ENCODE measurements around the gene DUSP28.

Gene DUSP28

GRCh38 chr2:240573516-240574385 is 13.6 kb downstream of the DUSP28 start:
- FAIRE-seq = no peak

DNA sequence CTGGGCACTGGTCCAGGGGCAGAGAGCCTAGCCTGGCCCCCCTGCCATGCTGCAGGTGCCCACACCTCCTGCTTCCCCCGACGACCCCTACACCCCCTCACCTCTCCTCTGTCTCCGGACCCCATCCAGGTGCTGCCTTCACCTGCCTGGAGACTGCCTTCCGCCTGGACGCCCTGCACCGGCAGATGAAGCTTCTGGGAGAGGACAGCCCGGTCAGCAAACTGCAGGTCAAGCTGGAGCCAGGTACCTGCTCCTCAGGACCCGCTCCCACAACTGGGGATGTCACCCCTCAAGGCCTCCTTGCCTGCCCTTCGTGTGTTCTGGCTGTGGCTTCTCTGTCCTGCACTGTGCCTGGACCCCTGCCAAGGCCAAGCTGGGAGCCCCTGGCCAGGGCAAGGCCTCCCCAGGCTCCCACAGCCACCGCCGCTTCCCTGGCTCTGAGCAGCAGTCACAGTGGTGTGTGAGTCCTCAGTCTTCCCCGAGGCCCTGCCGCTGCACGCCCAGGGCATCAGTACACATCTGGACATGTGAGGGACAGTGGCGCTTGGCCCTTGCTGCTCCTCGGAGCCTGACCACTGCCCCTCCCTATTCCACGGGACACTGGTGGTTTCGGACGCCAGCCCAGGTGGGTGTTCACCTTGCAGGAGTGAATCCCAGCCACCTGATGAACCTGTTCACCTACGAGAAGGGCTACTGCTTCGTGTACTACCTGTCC is 14.4 kb downstream of the DUSP28 start:
- FAIRE-seq = no peak

- FAIRE-seq = no peak
These were observed 15.2 kb downstream of the DUSP28 start for GRCh38 chr2:240575101-240575965.

- FAIRE-seq = no peak
These were observed 15.9 kb downstream of the DUSP28 start for GRCh38 chr2:240576036-240576435.

DNA sequence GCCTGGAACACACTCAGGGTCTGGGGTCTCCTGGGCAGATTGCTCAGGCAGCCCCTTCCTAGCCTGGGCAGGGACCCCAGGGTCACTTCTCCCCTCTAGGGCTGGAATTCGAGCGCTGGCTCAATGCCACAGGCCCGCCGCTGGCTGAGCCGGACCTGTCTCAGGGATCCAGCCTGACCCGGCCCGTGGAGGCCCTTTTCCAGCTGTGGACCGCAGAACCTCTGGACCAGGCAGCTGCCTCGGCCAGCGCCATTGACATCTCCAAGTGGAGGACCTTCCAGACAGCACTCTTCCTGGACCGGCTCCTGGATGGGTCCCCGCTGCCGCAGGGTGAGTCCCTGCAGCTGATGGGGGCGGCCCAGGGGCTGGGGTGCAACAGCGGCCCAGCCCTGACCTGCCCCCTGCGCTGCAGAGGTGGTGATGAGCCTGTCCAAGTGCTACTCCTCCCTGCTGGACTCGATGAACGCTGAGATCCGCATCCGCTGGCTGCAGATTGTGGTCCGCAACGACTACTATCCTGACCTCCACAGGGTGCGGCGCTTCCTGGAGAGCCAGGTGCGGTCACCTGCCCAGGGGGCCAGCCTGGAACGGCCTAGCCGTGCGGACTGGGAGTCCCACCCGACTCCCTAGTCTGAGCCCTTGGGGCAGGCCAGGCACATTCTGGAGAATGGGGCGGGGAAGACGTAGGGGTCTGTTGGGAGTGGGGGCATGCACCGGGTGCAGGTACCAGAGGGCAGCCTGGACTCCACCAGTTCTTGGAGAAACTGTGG is 16.5 kb downstream of the DUSP28 start:
- FAIRE-seq = no peak

DNA sequence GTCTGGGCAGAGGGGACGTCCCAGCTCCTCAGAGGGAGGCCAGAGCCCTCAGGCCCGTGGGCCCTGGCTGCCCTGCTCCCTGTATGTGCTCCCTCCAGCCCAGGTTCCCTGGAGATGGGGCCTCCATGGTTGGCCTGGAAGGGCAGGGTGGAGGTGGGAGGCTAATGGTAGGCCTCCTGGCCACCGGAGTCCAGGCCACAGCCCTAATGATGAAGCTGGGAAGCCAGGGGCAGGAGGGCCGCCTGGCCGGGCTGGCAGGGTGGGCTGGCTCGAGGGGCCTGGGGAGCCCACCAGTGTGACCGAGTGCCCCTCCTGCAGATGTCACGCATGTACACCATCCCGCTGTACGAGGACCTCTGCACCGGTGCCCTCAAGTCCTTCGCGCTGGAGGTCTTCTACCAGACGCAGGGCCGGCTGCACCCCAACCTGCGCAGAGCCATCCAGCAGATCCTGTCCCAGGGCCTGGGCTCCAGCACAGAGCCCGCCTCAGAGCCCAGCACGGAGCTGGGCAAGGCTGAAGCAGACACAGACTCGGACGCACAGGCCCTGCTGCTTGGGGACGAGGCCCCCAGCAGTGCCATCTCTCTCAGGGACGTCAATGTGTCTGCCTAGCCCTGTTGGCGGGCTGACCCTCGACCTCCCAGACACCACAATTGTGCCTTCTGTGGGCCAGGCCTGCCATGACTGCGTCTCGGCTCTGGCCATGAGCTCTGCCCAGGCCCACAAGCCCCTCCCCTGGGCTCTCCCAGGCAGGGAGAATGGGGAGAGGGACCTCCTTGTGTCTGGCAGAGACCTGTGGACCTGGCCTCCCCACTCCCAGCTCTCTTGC is 17.3 kb downstream of the DUSP28 start:
- no peak for FAIRE-seq

- FAIRE-seq = no peak
These were observed 17.9 kb downstream of the DUSP28 start for GRCh38 chr2:240578110-240578450.

DNA sequence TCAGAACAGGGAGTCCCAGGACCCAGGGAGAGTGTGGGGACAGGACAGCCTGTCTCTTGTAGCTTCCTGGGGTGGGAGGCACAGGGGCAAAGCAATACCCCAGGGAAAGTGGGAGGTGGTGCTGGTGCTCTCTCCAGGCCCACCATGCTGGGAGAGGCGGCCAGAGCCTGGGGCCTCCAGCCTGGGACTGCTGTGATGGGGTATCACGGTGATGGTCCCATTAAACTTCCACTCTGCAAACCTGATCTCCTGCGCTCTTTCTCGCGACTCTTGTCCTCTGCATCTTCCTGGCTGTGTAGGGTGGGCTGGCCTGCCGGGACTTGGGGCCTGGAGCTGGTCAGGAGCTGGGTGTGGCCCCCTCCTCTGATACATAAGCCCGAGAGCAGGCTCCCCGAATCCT is 18.3 kb downstream of the DUSP28 start:
- no peak for FAIRE-seq

- no peak for FAIRE-seq
These were observed 19.1 kb downstream of the DUSP28 start for GRCh38 chr2:240579071-240579762.

DNA sequence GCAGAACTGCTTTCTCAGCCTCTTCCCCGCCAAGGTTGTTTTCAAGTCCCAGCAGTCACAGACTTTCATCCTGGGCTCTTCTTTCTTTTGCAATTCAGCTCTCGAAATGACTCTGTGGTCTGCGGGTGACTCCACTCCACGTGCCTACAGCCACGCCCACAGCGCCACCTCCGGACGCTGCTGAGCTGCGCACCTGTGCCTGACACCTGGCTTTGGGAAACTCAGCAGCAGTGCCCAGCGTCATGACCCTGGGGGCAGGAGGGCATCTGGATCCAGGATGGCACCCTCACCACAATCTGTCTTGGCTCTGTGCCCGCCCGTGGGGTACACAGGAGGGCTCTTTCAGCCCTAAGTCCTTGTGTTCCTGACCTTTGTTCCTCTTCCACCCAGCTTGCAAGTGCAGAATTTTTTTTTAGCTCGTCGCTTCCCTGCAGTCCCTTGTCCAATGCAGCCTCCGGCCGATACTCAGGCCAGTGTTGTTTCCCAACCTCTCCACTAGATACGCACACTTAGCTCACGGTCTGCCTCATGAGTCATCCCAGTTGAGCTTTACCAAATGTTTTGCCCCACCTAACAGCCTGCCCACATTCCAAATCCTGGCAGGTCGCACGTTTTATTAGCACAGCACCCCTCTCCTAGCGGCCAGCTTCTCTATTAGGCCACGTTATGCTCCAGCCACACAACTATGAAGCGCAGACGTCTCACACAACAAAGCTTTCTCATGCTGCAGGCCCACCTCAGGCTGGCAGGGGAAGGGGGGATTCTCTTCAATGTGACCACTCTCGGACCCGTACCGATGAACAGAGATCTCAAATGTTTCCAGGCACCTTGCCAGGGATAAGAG is 19.8 kb downstream of the DUSP28 start:
- no peak for FAIRE-seq

DNA sequence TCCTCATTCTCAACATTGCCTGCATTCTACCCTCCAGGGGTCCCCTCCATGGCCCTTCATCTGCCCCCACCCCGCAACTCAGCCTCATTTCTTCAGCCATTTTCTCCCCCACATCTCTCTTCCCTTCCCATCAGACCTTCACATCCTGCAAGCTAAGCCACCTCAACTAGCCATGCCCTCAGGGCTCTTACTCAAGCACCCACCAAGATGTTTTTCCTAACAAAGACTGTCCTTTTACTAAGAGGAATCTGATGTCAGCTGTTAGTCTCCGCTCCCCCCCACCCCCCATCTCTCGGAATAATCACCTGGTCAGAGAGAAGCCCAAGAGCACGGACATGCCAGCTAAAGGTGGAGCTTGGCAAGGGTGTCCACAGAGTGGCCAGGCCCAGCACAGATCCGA is 21.7 kb downstream of the DUSP28 start:
- FAIRE-seq = no peak

- FAIRE-seq = no peak
These were observed 22.6 kb downstream of the DUSP28 start for GRCh38 chr2:240582781-240583180.

GRCh38 chr2:240583774-240584173 is 23.6 kb downstream of the DUSP28 start:
- FAIRE-seq = no peak

DNA sequence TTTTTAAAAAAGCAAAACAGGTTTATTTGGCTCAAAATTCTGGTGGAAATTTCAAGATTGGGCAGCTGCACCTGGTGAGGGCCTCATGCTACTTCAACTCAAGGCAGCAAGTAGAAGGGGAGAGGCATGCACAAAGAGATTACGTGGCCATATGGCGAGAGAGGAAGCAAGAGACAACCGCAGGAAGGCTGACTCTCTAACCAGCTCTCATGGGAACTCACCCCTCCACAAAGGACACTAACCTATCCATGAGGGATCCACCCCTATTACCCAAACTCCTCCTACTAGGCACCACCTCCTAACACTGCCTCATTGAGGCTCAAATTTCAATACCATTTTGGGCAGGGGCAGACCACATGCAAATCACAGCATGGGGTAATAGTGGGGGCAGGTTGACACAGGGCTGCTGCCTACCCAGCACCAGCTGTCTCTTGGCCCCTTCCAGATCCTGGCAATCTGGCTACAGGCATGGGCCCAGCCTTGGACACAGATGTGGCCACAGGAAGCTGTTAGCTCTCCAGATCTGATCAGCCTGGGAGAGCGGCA is 24.4 kb downstream of the DUSP28 start:
- no peak for FAIRE-seq

GRCh38 chr2:240585101-240585500 is 24.9 kb downstream of the DUSP28 start:
- FAIRE-seq = no peak

DNA sequence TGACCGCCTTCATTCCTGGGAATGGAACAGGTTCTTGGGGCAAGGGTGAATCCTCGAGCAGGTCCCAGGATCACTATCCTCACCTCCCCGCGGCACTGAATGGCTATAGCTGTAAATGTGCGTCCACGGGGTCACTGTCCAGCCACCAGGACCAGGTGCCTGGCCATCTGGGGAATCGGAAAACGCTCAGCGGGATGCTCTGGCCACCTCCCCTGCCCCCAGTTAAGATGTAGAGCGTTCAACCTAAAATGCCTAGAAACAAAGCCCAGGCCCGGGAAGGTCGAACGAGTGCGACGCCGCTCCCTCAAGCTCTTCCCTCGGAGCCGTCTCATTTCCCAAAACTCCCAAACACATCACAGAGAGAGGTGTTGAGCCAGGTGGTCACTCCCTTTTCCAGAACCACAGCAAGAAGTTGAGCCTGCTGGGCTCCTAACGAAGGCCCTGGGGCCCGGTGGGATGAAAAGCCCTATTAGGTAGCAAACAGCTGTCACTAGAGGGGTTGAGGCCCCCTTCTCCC is 25.6 kb downstream of the DUSP28 start:
- FAIRE-seq = no peak

DNA sequence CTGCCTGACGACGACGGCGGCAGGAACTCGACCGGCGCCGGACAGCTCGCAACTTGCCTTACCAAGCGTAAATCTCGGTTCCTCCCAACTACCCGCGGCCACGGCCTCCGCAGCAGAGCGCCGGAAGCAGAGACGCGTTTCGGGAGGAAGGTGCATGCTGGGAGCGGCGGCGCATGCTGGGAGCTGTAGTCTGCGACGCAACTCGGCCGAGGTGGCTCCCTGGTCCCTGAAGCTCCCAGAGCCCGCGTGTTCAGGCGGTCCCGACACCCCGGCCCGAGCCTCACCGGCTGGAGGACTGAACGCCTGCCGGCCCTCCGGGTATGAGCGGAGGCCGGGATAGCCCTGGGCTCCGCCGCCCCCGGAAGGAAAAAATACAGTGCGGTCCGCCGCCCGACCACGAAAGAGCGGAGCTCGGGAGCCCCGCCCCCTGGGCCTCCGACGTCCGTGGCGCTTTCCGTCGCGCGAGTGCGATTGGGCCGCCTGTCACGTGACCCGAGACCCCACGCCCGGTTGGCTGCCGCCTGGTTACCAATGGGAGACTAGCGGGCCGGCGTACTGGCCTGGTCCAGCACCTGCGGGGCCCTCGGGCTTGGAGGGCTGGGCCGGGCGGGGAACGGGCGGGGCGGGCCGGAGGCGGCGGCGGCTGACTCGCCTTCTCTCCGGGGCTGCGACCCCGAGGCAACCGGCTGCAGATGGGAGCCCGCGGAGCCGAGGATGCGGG is 26.2 kb downstream of the DUSP28 start, which contains the start of gene CAPN10:
Gene CAPN10 (plus strand): TSS at position 537 of the 721 bp plus-strand sequence. CDS start 178 bp downstream, at position 715.
- no peak for FAIRE-seq
